Measurements from ENCODE around the gene MEX3B.

Gene MEX3B

GRCh38 chr15:82046666-82047452 lies 1.0 kb upstream of the MEX3B start:
- H3K9me2 ChIP-seq (replicated peaks; ENCODE audit: insufficient read depth, low read length), result no peaks in the 10 kb centered on the region
- no peaks in the 10 kb centered on the region for H3K79me2 ChIP-seq (ENCODE audit: insufficient read depth, low read length)
- H3K9ac ChIP-seq (ENCODE audit: low read length), result peak overlapping the region; percentile 91
- H4K20me1 ChIP-seq (ENCODE audit: low read depth, low read length), result no peaks in the 10 kb centered on the region
- peak overlapping the region; percentile 74 for H3K4me3 ChIP-seq (ENCODE audit: insufficient read depth, low read length, poor library complexity, severe bottlenecking)
- H3K27ac ChIP-seq (ENCODE audit: low read depth, low read length), result peak overlapping the region; percentile 90
- H3K9me3 ChIP-seq (ENCODE audit: insufficient read depth, low read length), result no peaks in the 10 kb centered on the region
- no peaks in the 10 kb centered on the region; the same call in 1 of the 2 replicates for H3K36me3 ChIP-seq (ENCODE audit: low read length)
- H3K27me3 ChIP-seq (ENCODE audit: low read length), result no peaks in the 10 kb centered on the region
- peaks cover 5% of the 10 kb centered on the region; the same call in 1 of the 2 replicates for H3F3A ChIP-seq (ENCODE audit: insufficient read depth)
- H3K4me2 ChIP-seq (ENCODE audit: low read depth, low read length, poor library complexity, severe bottlenecking), result peak overlapping the region; percentile 79
- no peak for TF ChIP-seq EZH2phosphoT487 (conservative IDR thresholded peaks at IDR 0.05; ENCODE audit: low read length)
- TF ChIP-seq, protein P1, sequence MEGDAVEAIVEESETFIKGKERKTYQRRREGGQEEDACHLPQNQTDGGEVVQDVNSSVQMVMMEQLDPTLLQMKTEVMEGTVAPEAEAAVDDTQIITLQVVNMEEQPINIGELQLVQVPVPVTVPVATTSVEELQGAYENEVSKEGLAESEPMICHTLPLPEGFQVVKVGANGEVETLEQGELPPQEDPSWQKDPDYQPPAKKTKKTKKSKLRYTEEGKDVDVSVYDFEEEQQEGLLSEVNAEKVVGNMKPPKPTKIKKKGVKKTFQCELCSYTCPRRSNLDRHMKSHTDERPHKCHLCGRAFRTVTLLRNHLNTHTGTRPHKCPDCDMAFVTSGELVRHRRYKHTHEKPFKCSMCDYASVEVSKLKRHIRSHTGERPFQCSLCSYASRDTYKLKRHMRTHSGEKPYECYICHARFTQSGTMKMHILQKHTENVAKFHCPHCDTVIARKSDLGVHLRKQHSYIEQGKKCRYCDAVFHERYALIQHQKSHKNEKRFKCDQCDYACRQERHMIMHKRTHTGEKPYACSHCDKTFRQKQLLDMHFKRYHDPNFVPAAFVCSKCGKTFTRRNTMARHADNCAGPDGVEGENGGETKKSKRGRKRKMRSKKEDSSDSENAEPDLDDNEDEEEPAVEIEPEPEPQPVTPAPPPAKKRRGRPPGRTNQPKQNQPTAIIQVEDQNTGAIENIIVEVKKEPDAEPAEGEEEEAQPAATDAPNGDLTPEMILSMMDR (IDR thresholded peaks at IDR 0.05; ENCODE audit: insufficient read depth, low read length, poor library complexity, severe bottlenecking), result peak; percentile 33
- peak overlapping the region; percentile 97 for H2AFZ ChIP-seq (ENCODE audit: low read depth, low read length, severe bottlenecking)

- Histone ChIP-seq H3K9me2 (replicated peaks; ENCODE audit: insufficient read depth, low read length) (no peaks in the 10 kb centered on the region), H3F3A (ENCODE audit: insufficient read depth) (peaks cover 11% of the 10 kb centered on the region; the same call in 1 of the 2 replicates), H4K20me1 (ENCODE audit: low read depth, low read length) (no peaks in the 10 kb centered on the region), H3K9me3 (ENCODE audit: insufficient read depth, low read length) (no peaks in the 10 kb centered on the region), H3K4me2 (ENCODE audit: low read depth, low read length, poor library complexity, severe bottlenecking) (peak overlapping the region; percentile 64), H3K27me3 (ENCODE audit: low read length) (no peaks in the 10 kb centered on the region), H3K36me3 (ENCODE audit: low read length) (no peaks in the 10 kb centered on the region; the same call in 1 of the 2 replicates), H3K9ac (ENCODE audit: low read length) (peak overlapping the region; percentile 89), H3K79me2 (ENCODE audit: insufficient read depth, low read length) (no peaks in the 10 kb centered on the region), H3K27ac (ENCODE audit: low read depth, low read length) (peak overlapping the region; percentile 53), H2AFZ (ENCODE audit: low read depth, low read length, severe bottlenecking) (peak overlapping the region; percentile 95), H3K4me3 (ENCODE audit: insufficient read depth, low read length, poor library complexity, severe bottlenecking) (peak overlapping the region; percentile 98)
- no peak for TF ChIP-seq EZH2phosphoT487 (conservative IDR thresholded peaks at IDR 0.05; ENCODE audit: low read length)
- TF ChIP-seq, protein P1 (IDR thresholded peaks at IDR 0.05; ENCODE audit: insufficient read depth, low read length, poor library complexity, severe bottlenecking), result no peak
These were observed 483 bp downstream of the MEX3B start for GRCh38 chr15:82045179-82045891.

DNA sequence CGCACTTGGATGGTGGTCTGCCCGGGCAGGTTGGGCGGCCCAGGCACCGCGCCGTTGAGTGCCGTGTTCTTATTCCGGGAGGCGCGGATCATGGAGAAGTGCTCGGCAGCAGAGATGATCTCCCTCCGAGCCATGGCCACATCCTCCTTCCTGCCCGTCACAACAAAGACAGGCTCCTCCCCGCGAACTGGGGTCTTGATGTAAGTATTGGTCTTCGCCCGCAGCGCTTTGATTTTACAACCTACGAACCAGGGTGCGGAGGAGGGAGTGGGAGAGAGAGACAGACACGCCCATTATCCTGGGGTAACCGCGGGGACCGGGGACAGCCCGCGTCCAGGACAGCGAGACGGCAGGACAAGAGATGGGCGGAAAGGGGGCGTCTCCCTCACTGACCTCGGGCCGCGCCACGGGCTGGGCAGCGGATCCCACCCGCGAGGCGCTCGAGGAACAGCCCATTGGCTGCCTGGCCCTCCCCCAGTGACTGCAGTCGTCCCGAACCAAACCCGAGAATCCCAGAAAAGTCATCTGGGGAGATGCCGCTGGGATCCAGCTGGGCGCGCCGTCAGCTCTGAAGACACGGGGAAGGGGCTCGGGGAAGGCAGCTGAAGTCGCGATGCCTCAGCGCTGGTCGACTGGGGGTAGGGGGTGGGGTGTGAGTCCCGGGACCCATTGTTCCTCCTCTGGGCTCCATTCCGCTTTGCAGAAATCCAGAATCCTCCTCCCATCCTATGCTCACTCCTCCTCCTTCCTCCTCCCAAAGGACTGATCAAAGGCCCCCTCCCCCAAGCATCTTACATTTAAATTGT lies 1.2 kb downstream of the MEX3B start:
- H3K27ac ChIP-seq (ENCODE audit: low read depth, low read length), result no peak overlapping the region

More for the DNA sequence above, 1.2 kb downstream of the MEX3B start:
- no peaks in the 10 kb centered on the region for H3K9me3 ChIP-seq (ENCODE audit: insufficient read depth, low read length)
- peak overlapping the region; percentile 98 for H3K4me3 ChIP-seq (ENCODE audit: insufficient read depth, low read length, poor library complexity, severe bottlenecking)
- no peaks in the 10 kb centered on the region for H3K27me3 ChIP-seq (ENCODE audit: low read length)
- H3F3A ChIP-seq (ENCODE audit: insufficient read depth), result peaks cover 11% of the 10 kb centered on the region; the same call in 1 of the 2 replicates
- H2AFZ ChIP-seq (ENCODE audit: low read depth, low read length, severe bottlenecking), result peak overlapping the region; percentile 95
- H3K9me2 ChIP-seq (replicated peaks; ENCODE audit: insufficient read depth, low read length), result no peaks in the 10 kb centered on the region
- H3K36me3 ChIP-seq (ENCODE audit: low read length), result no peaks in the 10 kb centered on the region; the same call in 1 of the 2 replicates
- no peaks in the 10 kb centered on the region for H4K20me1 ChIP-seq (ENCODE audit: low read depth, low read length)
- H3K9ac ChIP-seq (ENCODE audit: low read length), result peak overlapping the region; percentile 89
- H3K79me2 ChIP-seq (ENCODE audit: insufficient read depth, low read length), result no peaks in the 10 kb centered on the region
- H3K4me2 ChIP-seq (ENCODE audit: low read depth, low read length, poor library complexity, severe bottlenecking), result peak overlapping the region; percentile 64
- no peak for TF ChIP-seq EZH2phosphoT487 (conservative IDR thresholded peaks at IDR 0.05; ENCODE audit: low read length)
- TF ChIP-seq, protein P1 (IDR thresholded peaks at IDR 0.05; ENCODE audit: insufficient read depth, low read length, poor library complexity, severe bottlenecking), result no peak

All from SU-DHL-6 (cell line).